Endodermal cell (in vitro differentiated cells): ENCODE results near the gene ZNF618. TPM values are rescaled to one million over a fixed set of nuclear protein-coding genes. Genes with fewer than 3 reads are reported as not detected.

Experiments
- DNase-seq: peaks from one replicate; pipeline ENCODE4 v3.0.0-alpha.2; 2017
- H3K27ac ChIP-seq: 2 replicates; pipeline ENCODE4 v1.5.1; 2013; ENCODE audit warnings: mild to moderate bottlenecking, low read depth, low read length, moderate library complexity
- H3K27me3 ChIP-seq: 2 replicates; pipeline ENCODE4 v1.6.1; 2013; ENCODE audit warnings: mild to moderate bottlenecking, low read length, moderate library complexity; ENCODE audit not compliant: insufficient read depth, control insufficient read depth, poor library complexity, severe bottlenecking
- H3K36me3 ChIP-seq: 2 replicates; pipeline ENCODE4 v1.7.0; 2013; ENCODE audit warnings: mild to moderate bottlenecking, low read length, moderate library complexity; ENCODE audit not compliant: control insufficient read depth, insufficient read depth
- H3K4me1 ChIP-seq: one replicate; pipeline ENCODE4 v1.7.0; 2013; ENCODE audit warnings: low read length; ENCODE audit not compliant: control insufficient read depth, insufficient read depth
- H3K4me3 ChIP-seq: 2 replicates; pipeline ENCODE4 v1.5.1; 2013; ENCODE audit warnings: mild to moderate bottlenecking, low read length, moderate library complexity
- H3K9ac ChIP-seq: 2 replicates; pipeline ENCODE4 v1.6.1; 2013; ENCODE audit warnings: mild to moderate bottlenecking, low read length, moderate library complexity; ENCODE audit not compliant: poor library complexity, severe bottlenecking; ENCODE audit errors: extremely low read depth
- H3K9me3 ChIP-seq: 2 replicates; pipeline ENCODE4 v1.6.1; 2013; ENCODE audit warnings: mild to moderate bottlenecking, low read length, moderate library complexity; ENCODE audit not compliant: control insufficient read depth
- H3K27ac Mint-ChIP-seq: 2 replicates; pipeline ENCODE4 v1.8.0; 2020; ENCODE audit warnings: mixed read lengths
- H3K27me3 Mint-ChIP-seq: 2 replicates; pipeline ENCODE4 v1.8.0; 2021; ENCODE audit warnings: mild to moderate bottlenecking, mixed read lengths; ENCODE audit not compliant: insufficient read depth
- H3K36me3 Mint-ChIP-seq: 2 replicates; pipeline ENCODE4 v1.8.0; 2020; ENCODE audit warnings: low read depth, mixed read lengths
- H3K4me1 Mint-ChIP-seq: 2 replicates; pipeline ENCODE4 v1.8.0; 2020; ENCODE audit warnings: mixed read lengths
- H3K4me3 Mint-ChIP-seq: 2 replicates; pipeline ENCODE4 v1.8.0; 2020; ENCODE audit warnings: mild to moderate bottlenecking, moderate library complexity, mixed read lengths
- H3K9me3 Mint-ChIP-seq: 2 replicates; pipeline ENCODE4 v1.8.0; 2020; ENCODE audit warnings: mild to moderate bottlenecking, mixed read lengths
- WGBS, 2 experiments: methylation state at CpG; one replicate each; pipeline versions ENCODE4 v1.1.5 to v1.1.7; 2013; ENCODE audit warnings: missing lambda C conversion rate in 2 of 2, mixed read lengths in 1 of 2; ENCODE audit not compliant: insufficient coverage in 1 of 2, insufficient read length in 1 of 2; 5-methylcytosine and 5-hydroxymethylcytosine counted together
- total RNA-seq, 2 donors: library from RNA; stranded (reverse); fragmentation: NEBNext Ultra II Directional in 1 of 2; extraction: Animal tissue kit (Norgen Biotek cat#: 25700) in 1 of 2; gene quantifications; 2 replicates in 1 of 2; 3 replicates in 1 of 2; pipeline ENCODE4 v1.2.1, GENCODE V29; 2021
- TF ChIP-seq, protein P1 (sequence below): fragments of 200-600 bp; sonication (generic); conservative IDR thresholded peaks from 2 replicates; pipeline ENCODE4 v1.5.0; 2021; ENCODE audit warnings: antibody characterized with exemption, mild to moderate bottlenecking

The ZNF618 gene
- total RNA-seq, 2 donors from 2014 or later = 34.5 to 37.5 TPM

- peaks cover 38% of the 10 kb centered on the region for H3K27me3 Mint-ChIP-seq
- H3K4me3 Mint-ChIP-seq = no peak overlapping the region
- no peak overlapping the region for H3K27ac Mint-ChIP-seq
- H3K4me1 Mint-ChIP-seq = peaks cover 8% of the 10 kb centered on the region
- H3K4me3 ChIP-seq = no peak overlapping the region
- H3K27me3 ChIP-seq = no peaks in the 10 kb centered on the region
- H3K36me3 Mint-ChIP-seq = no peaks in the 10 kb centered on the region
- no peaks in the 10 kb centered on the region for H3K36me3 ChIP-seq
- 79 to 91% methylated on average over 2 to 5 of the region's 5 CpGs for WGBS, 2 experiments
- H3K9me3 Mint-ChIP-seq = no peaks in the 10 kb centered on the region
- no peak overlapping the region for H3K27ac ChIP-seq
- no peak for DNase-seq
- no peaks in the 10 kb centered on the region for H3K4me1 ChIP-seq
- TF ChIP-seq, protein P1, sequence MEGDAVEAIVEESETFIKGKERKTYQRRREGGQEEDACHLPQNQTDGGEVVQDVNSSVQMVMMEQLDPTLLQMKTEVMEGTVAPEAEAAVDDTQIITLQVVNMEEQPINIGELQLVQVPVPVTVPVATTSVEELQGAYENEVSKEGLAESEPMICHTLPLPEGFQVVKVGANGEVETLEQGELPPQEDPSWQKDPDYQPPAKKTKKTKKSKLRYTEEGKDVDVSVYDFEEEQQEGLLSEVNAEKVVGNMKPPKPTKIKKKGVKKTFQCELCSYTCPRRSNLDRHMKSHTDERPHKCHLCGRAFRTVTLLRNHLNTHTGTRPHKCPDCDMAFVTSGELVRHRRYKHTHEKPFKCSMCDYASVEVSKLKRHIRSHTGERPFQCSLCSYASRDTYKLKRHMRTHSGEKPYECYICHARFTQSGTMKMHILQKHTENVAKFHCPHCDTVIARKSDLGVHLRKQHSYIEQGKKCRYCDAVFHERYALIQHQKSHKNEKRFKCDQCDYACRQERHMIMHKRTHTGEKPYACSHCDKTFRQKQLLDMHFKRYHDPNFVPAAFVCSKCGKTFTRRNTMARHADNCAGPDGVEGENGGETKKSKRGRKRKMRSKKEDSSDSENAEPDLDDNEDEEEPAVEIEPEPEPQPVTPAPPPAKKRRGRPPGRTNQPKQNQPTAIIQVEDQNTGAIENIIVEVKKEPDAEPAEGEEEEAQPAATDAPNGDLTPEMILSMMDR = no peak
- no peaks in the 10 kb centered on the region for H3K9me3 ChIP-seq
- H3K9ac ChIP-seq = no peak overlapping the region
Measured at GRCh38 chr9:113873446-113873845, 2.7 kb upstream of the ZNF618 start.

DNA sequence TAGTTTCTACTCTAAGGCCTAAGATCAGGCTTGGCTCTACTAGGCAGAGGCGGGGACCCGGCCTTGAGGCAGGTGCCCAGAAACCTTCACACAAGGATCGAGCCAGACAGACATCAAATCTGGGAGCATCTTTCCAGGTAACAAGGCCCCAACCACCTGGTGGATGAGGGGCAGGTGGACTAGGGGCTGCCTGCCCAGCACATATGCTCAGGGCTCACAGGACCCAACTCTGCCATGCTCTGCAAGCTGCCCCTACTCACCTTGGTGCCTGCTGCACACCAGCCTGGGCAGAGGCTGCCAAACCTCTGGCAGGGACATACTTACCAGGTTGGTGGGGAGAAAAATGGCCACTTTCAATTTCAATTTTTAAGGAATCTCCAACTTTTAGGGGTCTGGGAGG is 2.2 kb upstream of the ZNF618 start:
- Mint-ChIP-seq H3K36me3 (no peaks in the 10 kb centered on the region), H3K4me1 (peaks cover 8% of the 10 kb centered on the region), H3K4me3 (no peak overlapping the region), H3K9me3 (no peaks in the 10 kb centered on the region), H3K27ac (no peak overlapping the region), H3K27me3 (peaks cover 38% of the 10 kb centered on the region)
- no peaks in the 10 kb centered on the region for H3K4me1 ChIP-seq
- TF ChIP-seq, protein P1 = no peak
- 88 to 100% methylated on average over 1 to 3 of the region's 3 CpGs for WGBS, 2 experiments
- H3K27me3 ChIP-seq = no peaks in the 10 kb centered on the region
- H3K9ac ChIP-seq = no peak overlapping the region
- no peaks in the 10 kb centered on the region for H3K36me3 ChIP-seq
- H3K4me3 ChIP-seq = no peak overlapping the region
- DNase-seq = no peak
- no peak overlapping the region for H3K27ac ChIP-seq
- no peaks in the 10 kb centered on the region for H3K9me3 ChIP-seq

- Mint-ChIP-seq H3K9me3 (no peaks in the 10 kb centered on the region), H3K27me3 (peaks cover 24% of the 10 kb centered on the region), H3K4me3 (peak overlapping the region; percentile 55), H3K4me1 (peaks cover 8% of the 10 kb centered on the region), H3K36me3 (peaks cover 3% of the 10 kb centered on the region), H3K27ac (no peak overlapping the region)
- WGBS, 2 experiments = 6% methylated on average over 55 of the region's 55 CpGs; no CpG with 5 or more reads in 1 of the 2 experiments
- H3K4me1 ChIP-seq = no peaks in the 10 kb centered on the region
- no peaks in the 10 kb centered on the region for H3K36me3 ChIP-seq
- H3K27ac ChIP-seq = no peak overlapping the region
- H3K4me3 ChIP-seq = peak overlapping the region; percentile 58
- DNase-seq = no peak
- H3K9me3 ChIP-seq = no peaks in the 10 kb centered on the region
- TF ChIP-seq, protein P1 = no peak
- H3K27me3 ChIP-seq = no peaks in the 10 kb centered on the region
- no peak overlapping the region for H3K9ac ChIP-seq
Measured at GRCh38 chr9:113875459-113876150, 504 bp upstream of the ZNF618 start.
